HCT116 (cell line): ENCODE results near the gene PLEKHJ1. TPM values are rescaled to one million over a fixed set of nuclear protein-coding genes. Genes with fewer than 3 reads are reported as not detected.

Experiments used
- ATAC-seq: fragments of 200-7000 bp; cut with Tn5 transposase; 2 replicates; pipeline ENCODE4 v1.9.1; 2020; ENCODE audit warnings: mild to moderate bottlenecking, moderate library complexity
- Bru-seq: library from RNA; stranded (reverse); fragments of 400-500 nt; gene quantifications from one replicate; lab custom pipeline; 2021; lab: Mats Ljungman, UMichigan
- BruChase-seq, 2 experiments: library from RNA; stranded (reverse); fragments of 400-500 nt; gene quantifications; one replicate each; lab custom pipeline; 2021; lab: Mats Ljungman, UMichigan
- BruUV-seq: library from RNA; stranded (reverse); fragments of 400-500 nt; replicated peaks from 2 replicates; lab custom pipeline; 2021; lab: Mats Ljungman, UMichigan
- CTCF ChIA-PET: fragments of 300-600 bp; sonication (Branson Sonifier 250); formaldehyde crosslinking; loops from one replicate; lab custom pipeline; 2021; ENCODE audit warnings: antibody characterized with exemption; lab: Charles Lee
- POLR2A ChIA-PET: fragments of 300-600, 350-600 bp; sonication (Branson Sonifier 250); formaldehyde crosslinking; loops from one replicate; lab custom pipeline; 2021; ENCODE audit warnings: antibody characterized with exemption; lab: Charles Lee
- RAD21 ChIA-PET, 2 experiments: fragments of 300-600 bp; sonication (Branson Sonifier 250); formaldehyde crosslinking; loops; one replicate each; lab custom pipeline; 2023; ENCODE audit warnings: low total read pairs in 2 of 2; ENCODE audit not compliant: uncharacterized antibody in 2 of 2, unreplicated experiment in 2 of 2, low non-redundant PET in 1 of 2; lab: Charles Lee
- DNase-seq: peaks from one replicate; pipeline ENCODE4 v3.0.0-alpha.2; 2010; ENCODE audit warnings: low read depth, low spot score
- H2AFZ ChIP-seq: fragments of 200-600 bp; shearing (Covaris generic), sonication (generic); 2 replicates; pipeline ENCODE4 v1.6.1; 2017; ENCODE audit warnings: low read depth, mixed run types, mixed read lengths, antibody characterized with exemption, low read length; ENCODE audit not compliant: poor library complexity, severe bottlenecking
- H3K27ac ChIP-seq: 2 replicates; pipeline ENCODE4 v1.5.1; 2012; ENCODE audit warnings: low read depth, low read length
- H3K27me3 ChIP-seq: fragments of 200-600 bp; sonication (generic); 2 replicates; pipeline ENCODE4 v1.6.1; 2016; ENCODE audit warnings: mixed run types, low read length, mixed read lengths; ENCODE audit not compliant: insufficient read depth
- H3K36me3 ChIP-seq, 2 experiments: fragments of 200-500 bp in 1 of 2; fragments of 200-600 bp in 1 of 2; sonication (Bioruptor generic) in 1 of 2; sonication (generic) in 1 of 2; 2 replicates each; pipeline versions ENCODE4 v1.5.1 to v1.6.1; 2014 to 2016; ENCODE audit warnings: low read length in 2 of 2, inconsistent platforms in 1 of 2, mixed read lengths in 1 of 2, mixed run types in 1 of 2; ENCODE audit not compliant: insufficient read depth in 2 of 2, control insufficient read depth in 1 of 2
- H3K4me1 ChIP-seq, 2 experiments: fragments of 200-600 bp in 1 of 2; sonication (generic) in 1 of 2; 2 replicates each; pipeline versions ENCODE4 v1.5.1 to v1.6.1; 2012 to 2017; ENCODE audit warnings: low read length in 2 of 2, inconsistent platforms in 1 of 2, mild to moderate bottlenecking in 1 of 2, mixed read lengths in 1 of 2, mixed run types in 1 of 2, moderate library complexity in 1 of 2; ENCODE audit not compliant: insufficient read depth in 2 of 2, control insufficient read depth in 1 of 2
- H3K4me2 ChIP-seq: fragments of 200-600 bp; sonication (generic); 2 replicates; pipeline ENCODE4 v1.6.1; 2017; ENCODE audit warnings: mixed run types, low read length, mixed read lengths
- H3K4me3 ChIP-seq, 2 experiments: fragments of 200-600 bp in 1 of 2; sonication (generic) in 1 of 2; replicated peaks in 1 of 2; 2 replicates each; pipeline ENCODE4 v1.5.1; 2011 to 2016; ENCODE audit warnings: low read length in 2 of 2, control low read depth in 1 of 2, low read depth in 1 of 2, mild to moderate bottlenecking in 1 of 2, mixed read lengths in 1 of 2, mixed run types in 1 of 2
- H3K79me2 ChIP-seq: fragments of 200-600 bp; sonication (generic); 2 replicates; pipeline ENCODE4 v1.6.1; 2017; ENCODE audit warnings: mild to moderate bottlenecking, mixed run types, low read length, moderate library complexity, mixed read lengths; ENCODE audit not compliant: insufficient read depth
- H3K9ac ChIP-seq: fragments of 200-600 bp; sonication (generic); 2 replicates; pipeline ENCODE4 v1.6.1; 2016; ENCODE audit warnings: low read length, mixed read lengths
- H3K9me2 ChIP-seq: fragments of 200-600 bp; sonication (generic), shearing (Covaris generic); 2 replicates; pipeline ENCODE4 v1.6.1; 2017; ENCODE audit warnings: mixed run types, mild to moderate bottlenecking, moderate library complexity; ENCODE audit not compliant: insufficient read depth
- H3K9me3 ChIP-seq, 2 experiments: fragments of 200-500 bp in 1 of 2; fragments of 200-600 bp in 1 of 2; sonication (Bioruptor generic) in 1 of 2; sonication (generic) in 1 of 2; 2 replicates each; pipeline ENCODE4 v1.6.1; 2014 to 2017; ENCODE audit warnings: low read length in 2 of 2, mixed read lengths in 2 of 2, inconsistent platforms in 1 of 2, low read depth in 1 of 2, mild to moderate bottlenecking in 1 of 2, mixed run types in 1 of 2, moderate library complexity in 1 of 2; ENCODE audit not compliant: control insufficient read depth in 1 of 2, insufficient read depth in 1 of 2
- H4K20me1 ChIP-seq: fragments of 200-600 bp; sonication (generic), shearing (Covaris generic); 2 replicates; pipeline ENCODE4 v1.6.1; 2017; ENCODE audit warnings: mixed run types, mild to moderate bottlenecking, moderate library complexity; ENCODE audit not compliant: insufficient read depth
- ATF3 ChIP-seq: IDR thresholded peaks from 2 replicates; pipeline ENCODE4 v1.6.1; 2012
- CEBPB ChIP-seq: IDR thresholded peaks from 2 replicates; pipeline ENCODE4 v1.6.1; 2012; ENCODE audit warnings: low read depth
- CTCF ChIP-seq, 3 experiments: fragments of 200-600 bp in 1 of 3; sonication (generic) in 1 of 3; IDR thresholded peaks in 2 of 3; conservative IDR thresholded peaks in 1 of 3; 2 replicates each; pipeline ENCODE4 v1.5.1; 2012 to 2017; ENCODE audit warnings: low read depth in 2 of 3, low read length in 2 of 3, antibody characterized with exemption in 1 of 3, borderline replicate concordance in 1 of 3, control low read depth in 1 of 3, mild to moderate bottlenecking in 1 of 3, mixed read lengths in 1 of 3, mixed run types in 1 of 3, moderate library complexity in 1 of 3; ENCODE audit not compliant: insufficient read depth in 1 of 3
- EGR1 ChIP-seq: IDR thresholded peaks from 2 replicates; pipeline ENCODE4 v1.6.1; 2012; ENCODE audit warnings: low read depth
- ELF1 ChIP-seq: IDR thresholded peaks from 2 replicates; pipeline ENCODE4 v1.6.1; 2012; ENCODE audit warnings: low read depth, borderline replicate concordance
- EZH2phosphoT487 ChIP-seq: fragments of 200-600 bp; IDR thresholded peaks from 2 replicates; pipeline ENCODE4 v1.6.1; 2018; ENCODE audit warnings: antibody characterized with exemption, borderline replicate concordance
- FOSL1 ChIP-seq: IDR thresholded peaks from 2 replicates; pipeline ENCODE4 v1.6.1; 2012; ENCODE audit warnings: low read depth
- JUND ChIP-seq: IDR thresholded peaks from 2 replicates; pipeline ENCODE4 v1.6.1; 2012
- MAX ChIP-seq: IDR thresholded peaks from 2 replicates; pipeline ENCODE4 v1.6.1; 2012
- POLR2AphosphoS5 ChIP-seq: IDR thresholded peaks from 2 replicates; pipeline ENCODE4 v1.6.1; 2011; ENCODE audit warnings: mild to moderate bottlenecking, low read depth, low read length, moderate library complexity
- RAD21 ChIP-seq: IDR thresholded peaks from 2 replicates; pipeline ENCODE4 v1.6.1; 2012; ENCODE audit warnings: low read depth, mild to moderate bottlenecking
- REST ChIP-seq: IDR thresholded peaks from 2 replicates; pipeline ENCODE4 v1.6.1; 2012; ENCODE audit warnings: low read depth
- SIN3A ChIP-seq: IDR thresholded peaks from 2 replicates; pipeline ENCODE4 v1.6.1; 2012; ENCODE audit warnings: low read depth
- SP1 ChIP-seq: IDR thresholded peaks from 2 replicates; pipeline ENCODE4 v1.6.1; 2012; ENCODE audit warnings: low read depth
- SRF ChIP-seq: IDR thresholded peaks from 2 replicates; pipeline ENCODE4 v1.6.1; 2012; ENCODE audit warnings: low read depth
- TCF7L2 ChIP-seq: IDR thresholded peaks from 2 replicates; pipeline ENCODE4 v1.7.0; 2011; ENCODE audit warnings: borderline replicate concordance, inconsistent platforms; ENCODE audit not compliant: insufficient read depth, insufficient read length; ENCODE audit errors: extremely low read depth
- YY1 ChIP-seq: IDR thresholded peaks from 2 replicates; pipeline ENCODE4 v1.6.1; 2011; ENCODE audit warnings: low read length, low read depth, moderate library complexity, mild to moderate bottlenecking; ENCODE audit not compliant: insufficient replicate concordance; ENCODE audit errors: extremely low read depth
- ZFX ChIP-seq: fragments of 450-650 bp; IDR thresholded peaks from 2 replicates; pipeline ENCODE4 v1.6.1; 2017
- ZNF274 ChIP-seq: fragments of 200-500 bp; sonication (Bioruptor generic); IDR thresholded peaks from 2 replicates; pipeline ENCODE4 v1.6.1; 2014; ENCODE audit warnings: mild to moderate bottlenecking, low read depth, low read length, inconsistent platforms
- intact Hi-C: fragments of 100-400 bp; cut with micrococcal nuclease; formaldehyde crosslinking; loops from 2 replicates; pipeline ENCODE4 v1.10.0; 2022
- long read RNA-seq: library from polyadenylated mRNA; unstranded; transcript quantifications from one replicate; pipeline ENCODE4 v2.0.0, GENCODE V29; 2021; ENCODE audit not compliant: unreplicated experiment
- polyA plus RNA-seq: library from polyadenylated mRNA; unstranded; fragments of >200 nt; gene quantifications from 2 replicates; pipeline ENCODE4 v1.2.1, GENCODE V29; 2012; ENCODE audit warnings: missing spikeins
- total RNA-seq: library from RNA; stranded (reverse); gene quantifications from one replicate; pipeline ENCODE4 v1.2.1, GENCODE V29; 2021; ENCODE audit not compliant: unreplicated experiment

Gene PLEKHJ1
- total RNA-seq (88.2 TPM), Bru-seq, nascent RNA (percentile 68 among the genes with signal in this experiment), BruChase-seq, experiment 1, labeled RNA remaining after a 6-hour chase (percentile 87 among the genes with signal in this experiment), BruChase-seq, experiment 2, labeled RNA remaining after a 2-hour chase (percentile 86 among the genes with signal in this experiment)
- polyA plus RNA-seq, result 62.8 and 76.0 TPM in 2 replicates
- long read RNA-seq, transcript PLEKHJ1-201 (6 exons, 1,206 nt), result major isoform, 93 of 135 reads
- long read RNA-seq, transcript PLEKHJ1-206 (5 exons, 1,311 nt), result minor isoform, 8 of 135 reads
- long read RNA-seq, partial matches to known transcripts, result 6 of 135 reads
- long read RNA-seq, other reads (novel, unspliced or antisense), result 20 of 135 reads

GRCh38 chr19:2236314-2237050, at the start of gene PLEKHJ1, which contains the start of gene SF3A2:
PLEKHJ1 (minus strand) TSS chr19:2236329; CDS start chr19:2236248, 81 bp downstream.
SF3A2 (plus strand) TSS chr19:2236824; CDS start chr19:2243419, 6,595 bp downstream.
- ATAC-seq (peak; percentile 77), DNase-seq (peak; percentile 94)
- H3K79me2 ChIP-seq, result peaks cover 83% of the 10 kb centered on the region
- peak within 1 kb of the TSS; percentile 99 for H3K9ac ChIP-seq
- RAD21 ChIA-PET, result interaction anchor here (0.7 to 1.0 kb wide), 2 partner anchors 79 to 81 kb away, joined by 3 to 4 read pairs; no protein-coding TSS in a partner anchor
- H3K27me3 ChIP-seq, result no peaks in the 10 kb centered on the region
- no TSS peak for BruUV-seq
- H3K4me3 ChIP-seq, result peak within 1 kb of the TSS; percentile 83 to 92
- peaks cover 17 to 49% of the 10 kb centered on the region in 2 experiments; a peak in 3 of 4 replicates for H3K4me1 ChIP-seq
- CTCF ChIA-PET, result interaction anchor here (0.7 to 1.4 kb wide), 3 partner anchors 81 to 149 kb away, joined by 3 to 5 read pairs (median 3); no protein-coding TSS in a partner anchor
- intact Hi-C loops, result loop anchor here (1.0 to 5.0 kb wide), 3 partner anchors 37 to 155 kb away; partner anchors contain the start of gene DOT1L
- H3K9me2 ChIP-seq, result no peaks in the 10 kb centered on the region
- peaks cover 29% of the 10 kb centered on the region; the same call in 1 of the 2 replicates for H4K20me1 ChIP-seq
- peak within 1 kb of the TSS; percentile 95 for H3K27ac ChIP-seq
- no peak within 1 kb of the TSS for H2AFZ ChIP-seq
- POLR2A ChIA-PET, result no interaction called here
- H3K4me2 ChIP-seq, result peak within 1 kb of the TSS; percentile 80
- peaks cover 9 to 47% of the 10 kb centered on the region in 2 experiments for H3K36me3 ChIP-seq
- no peaks in the 10 kb centered on the region for H3K9me3 ChIP-seq
- peak; percentile 87 to 98 (median 96) for TF ChIP-seq CTCF (IDR thresholded peaks at IDR 0.05 in 2 of 3, conservative IDR thresholded peaks at IDR 0.05 in 1 of 3; ENCODE audit: borderline replicate concordance in 1 of 3, insufficient read depth in 1 of 3, low read depth in 2 of 3, low read length in 2 of 3)
- TF ChIP-seq RAD21, result peak; percentile 97
- no peak for TF ChIP-seq TCF7L2
- no peak; the same call in 1 of the 2 replicates for TF ChIP-seq JUND
- no peak for TF ChIP-seq ATF3
- TF ChIP-seq ZFX, result peak; percentile 96; the same call in 1 of the 2 replicates
- TF ChIP-seq EZH2phosphoT487, result no peak
- no peak for TF ChIP-seq SRF
- TF ChIP-seq ELF1, result no peak; the same call in 1 of the 2 replicates
- peak; percentile 98 for TF ChIP-seq MAX
- peak; percentile 87 for TF ChIP-seq SIN3A
- no peak for TF ChIP-seq YY1
- TF ChIP-seq FOSL1, result no peak
- no peak for TF ChIP-seq CEBPB
- TF ChIP-seq REST, result no peak
- peak; percentile 99 for TF ChIP-seq EGR1
- peak; percentile 74 for TF ChIP-seq POLR2AphosphoS5
- no peak for TF ChIP-seq ZNF274
- TF ChIP-seq SP1, result peak; percentile 52; the same call in 1 of the 2 replicates
